H1 (cell line): ENCODE measurements around the gene FAM107A. TPM values are rescaled to one million over a fixed set of nuclear protein-coding genes. Genes with fewer than 3 reads are reported as not detected.

Source experiments
- CTCF ChIA-PET: fragments of 300-600 bp; sonication (Branson Sonifier 250); formaldehyde crosslinking; loops from one replicate; lab custom pipeline; 2021; ENCODE audit not compliant: partially characterized antibody; lab: Charles Lee
- POLR2A ChIA-PET: fragments of 300-600 bp; sonication (Branson Sonifier 250); formaldehyde crosslinking; loops from one replicate; lab custom pipeline; 2021; ENCODE audit warnings: inconsistent platforms; ENCODE audit not compliant: partially characterized antibody; lab: Charles Lee
- DNase-seq, 2 experiments: peaks; one replicate each; pipeline versions ENCODE4 v3.0.0 to v3.0.0-alpha.2; 2010 to 2022; ENCODE audit warnings: low spot score in 2 of 2, low read depth in 1 of 2, mixed read lengths in 1 of 2
- FAIRE-seq: peaks from 2 replicates; lab custom pipeline; 2011; peaks lifted over from hg19 to GRCh38; lab: Jason Lieb, UNC
- H2AFZ ChIP-seq: 2 replicates; pipeline ENCODE4 v1.8.1; 2012; ENCODE audit warnings: low read length, inconsistent platforms
- H2AK5ac ChIP-seq: 2 replicates; pipeline ENCODE4 v1.6.1; 2013; ENCODE audit warnings: low read depth, low read length
- H2BK120ac ChIP-seq: replicated peaks from 2 replicates; pipeline ENCODE3; 2013; ENCODE audit warnings: low read depth, low read length, inconsistent platforms
- H2BK12ac ChIP-seq: 2 replicates; pipeline ENCODE4 v1.6.1; 2013; ENCODE audit warnings: low read depth, low read length
- H2BK15ac ChIP-seq: 2 replicates; pipeline ENCODE4 v1.6.1; 2013; ENCODE audit warnings: low read length
- H2BK20ac ChIP-seq: 2 replicates; pipeline ENCODE4 v1.6.1; 2013; ENCODE audit warnings: low read length
- H2BK5ac ChIP-seq: 2 replicates; pipeline ENCODE4 v1.6.1; 2013; ENCODE audit warnings: low read depth, low read length
- H3K14ac ChIP-seq: 2 replicates; pipeline ENCODE4 v1.6.1; 2013; ENCODE audit warnings: inconsistent platforms; ENCODE audit not compliant: insufficient read length
- H3K18ac ChIP-seq: 2 replicates; pipeline ENCODE4 v1.6.1; 2013; ENCODE audit warnings: low read length; ENCODE audit errors: extremely low read depth
- H3K23ac ChIP-seq: 2 replicates; pipeline ENCODE4 v1.6.1; 2013; ENCODE audit warnings: inconsistent platforms; ENCODE audit not compliant: insufficient read length
- H3K23me2 ChIP-seq: 2 replicates; pipeline ENCODE4 v1.6.1; 2013; ENCODE audit warnings: low read depth, low read length
- H3K27ac ChIP-seq: 2 replicates; pipeline ENCODE4 v1.6.1; 2011; ENCODE audit warnings: low read depth, low read length, inconsistent platforms
- H3K27me3 ChIP-seq, 4 experiments: replicated peaks in 1 of 4; 1 replicate in 1 of 4; 2 replicates in 3 of 4; pipeline versions ENCODE4 v1.6.1 to v1.8.1; 2011 to 2013; ENCODE audit warnings: low read length in 3 of 4, mild to moderate bottlenecking in 3 of 4, inconsistent platforms in 2 of 4, mixed read lengths in 2 of 4, moderate library complexity in 1 of 4; ENCODE audit not compliant: control insufficient read depth in 3 of 4, insufficient read depth in 3 of 4; ENCODE audit errors: extremely low read depth in 1 of 4
- H3K36me3 ChIP-seq, 4 experiments: 2 replicates each; pipeline versions ENCODE4 v1.6.1 to v1.8.1; 2011 to 2013; ENCODE audit warnings: mild to moderate bottlenecking in 4 of 4, low read length in 3 of 4, moderate library complexity in 2 of 4, control low read depth in 1 of 4, inconsistent platforms in 1 of 4; ENCODE audit not compliant: insufficient read depth in 4 of 4, control insufficient read depth in 2 of 4
- H3K4ac ChIP-seq: replicated peaks from 2 replicates; pipeline ENCODE3; 2013; ENCODE audit warnings: low read length, low read depth, mixed read lengths, inconsistent platforms; ENCODE audit not compliant: insufficient read length
- H3K4me1 ChIP-seq, 4 experiments: replicated peaks in 1 of 4; 1 replicate in 1 of 4; 2 replicates in 3 of 4; pipeline versions ENCODE4 v1.6.1 to v1.8.1; 2011 to 2013; ENCODE audit warnings: low read length in 3 of 4, inconsistent platforms in 2 of 4, mixed read lengths in 1 of 4; ENCODE audit not compliant: insufficient read depth in 4 of 4, control insufficient read depth in 3 of 4
- H3K4me2 ChIP-seq, 2 experiments: 2 replicates each; pipeline versions ENCODE4 v1.6.1 to v1.8.1; 2011 to 2013; ENCODE audit warnings: low read depth in 2 of 2, low read length in 2 of 2, control low read depth in 1 of 2, inconsistent platforms in 1 of 2, mild to moderate bottlenecking in 1 of 2; ENCODE audit not compliant: insufficient read depth in 1 of 2
- H3K4me3 ChIP-seq, 4 experiments: fragments of 200-600, 300-600 bp in 1 of 4; sonication (generic), shearing (Covaris generic), sonication (Bioruptor Twin) in 1 of 4; 2 replicates each; pipeline versions ENCODE4 v1.5.1 to v1.8.1; 2011 to 2016; ENCODE audit warnings: low read length in 4 of 4, low read depth in 3 of 4, control low read depth in 2 of 4, inconsistent platforms in 2 of 4, mild to moderate bottlenecking in 2 of 4, mixed read lengths in 1 of 4, moderate library complexity in 1 of 4; ENCODE audit not compliant: insufficient read depth in 2 of 4; ENCODE audit errors: extremely low read depth in 1 of 4
- H3K56ac ChIP-seq: replicated peaks from 2 replicates; pipeline ENCODE3; 2013; ENCODE audit warnings: low read depth, mild to moderate bottlenecking, mixed read lengths, low read length, inconsistent platforms; ENCODE audit not compliant: insufficient read length
- H3K79me1 ChIP-seq: 2 replicates; pipeline ENCODE4 v1.6.1; 2013; ENCODE audit warnings: low read depth, low read length, control low read depth
- H3K79me2 ChIP-seq, 2 experiments: 2 replicates each; pipeline versions ENCODE4 v1.6.1 to v1.8.1; 2012 to 2013; ENCODE audit warnings: low read length in 2 of 2, mild to moderate bottlenecking in 2 of 2, inconsistent platforms in 1 of 2; ENCODE audit not compliant: insufficient read depth in 2 of 2, control insufficient read depth in 1 of 2
- H3K9ac ChIP-seq, 4 experiments: replicated peaks in 1 of 4; 1 replicate in 1 of 4; 2 replicates in 3 of 4; pipeline versions ENCODE4 v1.6.1 to v1.8.1; 2011 to 2013; ENCODE audit warnings: low read depth in 3 of 4, low read length in 3 of 4, control low read depth in 2 of 4, mild to moderate bottlenecking in 2 of 4, moderate library complexity in 2 of 4, inconsistent platforms in 1 of 4; ENCODE audit errors: extremely low read depth in 1 of 4
- H3K9me3 ChIP-seq, 2 experiments: 2 replicates each; pipeline versions ENCODE4 v1.6.1 to v1.8.1; 2012 to 2013; ENCODE audit warnings: mild to moderate bottlenecking in 2 of 2, moderate library complexity in 2 of 2, control low read depth in 1 of 2, inconsistent platforms in 1 of 2, low read depth in 1 of 2, low read length in 1 of 2, mixed read lengths in 1 of 2; ENCODE audit not compliant: insufficient read depth in 2 of 2
- H4K20me1 ChIP-seq, 2 experiments: replicated peaks in 1 of 2; 2 replicates each; pipeline versions ENCODE3 to v1.8.1; 2011 to 2013; ENCODE audit warnings: inconsistent platforms in 2 of 2, low read length in 2 of 2, mild to moderate bottlenecking in 1 of 2; ENCODE audit not compliant: insufficient read depth in 2 of 2, control insufficient read depth in 1 of 2
- H4K5ac ChIP-seq: 2 replicates; pipeline ENCODE4 v1.6.1; 2013; ENCODE audit warnings: low read length, low read depth, mixed read lengths, inconsistent platforms; ENCODE audit not compliant: insufficient read length
- H4K8ac ChIP-seq: 2 replicates; pipeline ENCODE4 v1.8.0; 2013; ENCODE audit warnings: mild to moderate bottlenecking, moderate library complexity, low read length, inconsistent platforms; ENCODE audit not compliant: insufficient read depth; ENCODE audit errors: extremely low read depth
- H4K91ac ChIP-seq: replicated peaks from 2 replicates; pipeline ENCODE3; 2013; ENCODE audit warnings: low read length, mixed read lengths, inconsistent platforms; ENCODE audit not compliant: insufficient read length
- ATF3 ChIP-seq: IDR thresholded peaks from 2 replicates; pipeline ENCODE4 v1.6.1; 2011; ENCODE audit warnings: low read depth, mild to moderate bottlenecking, low read length; ENCODE audit not compliant: insufficient read depth
- BCL11A ChIP-seq, 2 experiments: IDR thresholded peaks; one replicate each; pipeline ENCODE4 v1.6.1; 2011; ENCODE audit warnings: low read depth in 2 of 2, low read length in 2 of 2, mild to moderate bottlenecking in 2 of 2
- BRCA1 ChIP-seq: IDR thresholded peaks from 2 replicates; pipeline ENCODE4 v1.6.1; 2012; ENCODE audit warnings: low read depth, low read length, improper control_type of control experiment
- CTBP2 ChIP-seq: IDR thresholded peaks from 2 replicates; pipeline ENCODE4 v1.7.0; 2011; ENCODE audit warnings: borderline replicate concordance, mild to moderate bottlenecking, moderate library complexity, mixed read lengths, low read length; ENCODE audit not compliant: insufficient read depth, insufficient read length
- KDM5A ChIP-seq: fragments of 200-600 bp; IDR thresholded peaks from 2 replicates; pipeline ENCODE4 v1.7.1; 2012; ENCODE audit warnings: mild to moderate bottlenecking, low read length, inconsistent platforms, mixed read lengths
- POLR2AphosphoS5 ChIP-seq: IDR thresholded peaks from 2 replicates; pipeline ENCODE4 v1.6.1; 2011; ENCODE audit warnings: low read depth, low read length
- RXRA ChIP-seq: IDR thresholded peaks from 2 replicates; pipeline ENCODE4 v1.6.1; 2011; ENCODE audit warnings: low read depth, mild to moderate bottlenecking, low read length, moderate library complexity; ENCODE audit not compliant: insufficient read depth
- SP2 ChIP-seq: IDR thresholded peaks from 2 replicates; pipeline ENCODE4 v1.6.1; 2012; ENCODE audit warnings: mild to moderate bottlenecking, low read length, inconsistent platforms
- TAF1 ChIP-seq: IDR thresholded peaks from 2 replicates; pipeline ENCODE4 v1.6.1; 2011; ENCODE audit warnings: mild to moderate bottlenecking, low read depth, low read length
- TAF7 ChIP-seq: optimal IDR thresholded peaks from 2 replicates; pipeline ENCODE3; 2011; ENCODE audit warnings: low read depth, mild to moderate bottlenecking, inconsistent platforms, low read length, moderate library complexity, borderline replicate concordance
- YY1 ChIP-seq: IDR thresholded peaks from 2 replicates; pipeline ENCODE4 v1.6.1; 2011; ENCODE audit warnings: low read depth, mild to moderate bottlenecking, low read length
- WGBS, 2 experiments: shearing (Covaris generic) in 1 of 2; methylation state at CpG; one replicate each; pipeline versions ENCODE4 v1.1.6 to v1.1.7; 2013 to 2015; ENCODE audit warnings: low lambda C conversion rate in 2 of 2, mixed read lengths in 2 of 2, inconsistent platforms in 1 of 2, low coverage in 1 of 2, missing lambda C conversion rate in 1 of 2; ENCODE audit not compliant: insufficient replicate concordance in 2 of 2, insufficient coverage in 1 of 2, insufficient read length in 1 of 2; ENCODE audit errors: extremely low coverage in 1 of 2, missing lambda C conversion rate in 1 of 2; 5-methylcytosine and 5-hydroxymethylcytosine counted together
- polyA plus RNA-seq, 7 experiments: library from polyadenylated mRNA; depleted of rRNA in 3 of 7; stranded (reverse) in 5 of 7; unstranded in 2 of 7; fragments of >200 nt in 5 of 7; fragments of 200-250 nt in 2 of 7; gene quantifications; 1 replicate in 5 of 7; 2 replicates in 1 of 7; 4 replicates in 1 of 7; pipeline versions ENCODE4 v1.2.1 to v1.2.3, GENCODE V29; 2011 to 2013; ENCODE audit warnings: missing spikeins in 2 of 7, mixed read lengths in 2 of 7
- total RNA-seq: library from RNA; stranded (reverse); fragmentation: NEBNext Ultra II Directional; extraction: Animal tissue kit (Norgen Biotek cat#: 25700); gene quantifications from 2 replicates; pipeline ENCODE4 v1.2.1, GENCODE V29; 2021

FAM107A gene
- total and polyA plus RNA-seq, 2 of the 8 experiments (the other 6 are each of a cell fraction or from before 2014, with no cell fraction given) = 0.51 to 0.65 TPM

- Histone ChIP-seq H4K91ac (no peak overlapping the region), H2AK5ac (no peak overlapping the region), H3K23ac (no peak overlapping the region), H2BK5ac (no peak overlapping the region), H3K4ac (no peak overlapping the region), H3K23me2 (no peaks in the 10 kb centered on the region), H3K36me3 (no peaks in the 10 kb centered on the region), H3K14ac (no peak overlapping the region), H3K4me3 (no peak overlapping the region), H3K27me3 (no peaks in the 10 kb centered on the region), H2BK120ac (no peak overlapping the region), H3K56ac (no peak overlapping the region), H3K79me1 (no peaks in the 10 kb centered on the region), H3K4me2 (no peak overlapping the region), H3K9ac (no peak overlapping the region), H3K18ac (no peak overlapping the region), H4K5ac (no peak overlapping the region), H3K4me1 (peaks cover 3 to 10% (median 8%) of the 10 kb centered on the region in 4 experiments; a peak in 6 of 7 replicates), H3K9me3 (no peaks in the 10 kb centered on the region), H4K20me1 (no peaks in the 10 kb centered on the region), H2BK15ac (no peak overlapping the region), H2BK20ac (no peak overlapping the region), H2AFZ (no peak overlapping the region), H2BK12ac (no peak overlapping the region), H3K27ac (no peak overlapping the region), H3K79me2 (no peaks in the 10 kb centered on the region), H4K8ac (no peak overlapping the region)
- 86% methylated on average over 6 of the region's 6 CpGs; no CpG with 5 or more reads in 1 of the 2 experiments for WGBS, 2 experiments
- CTCF ChIA-PET = interaction anchor here (0.5 to 7.2 kb wide), 22 partner anchors 10 to 226 kb away, joined by 3 to 68 read pairs (median 6); partner anchors contain the start of genes ACOX2, FAM107A, HTD2 and KCTD6
- no peak for DNase-seq
- POLR2A ChIA-PET = no interaction called here
- TF ChIP-seq TAF7 (no peak), ATF3 (no peak), BRCA1 (no peak), RXRA (no peak), BCL11A (IDR thresholded peaks at IDR 0.05; ENCODE audit: low read depth in 2 of 2, low read length in 2 of 2) (no peak), TAF1 (no peak), KDM5A (no peak), YY1 (no peak), SP2 (no peak), POLR2AphosphoS5 (no peak), CTBP2 (no peak)
- TF ChIP-seq, all 59 proteins: peak for 0
- no peak for FAIRE-seq
These were observed 48.6 kb downstream of the FAM107A start for GRCh38 chr3:58528629-58529028.
